Esophagus muscularis mucosa (tissue), 4 donors: ENCODE measurements around the gene TRAPPC12. TPM values are rescaled to one million over a fixed set of nuclear protein-coding genes. Genes with fewer than 3 reads are reported as not detected.

Experiments used
- DNase-seq: peaks from one replicate; pipeline ENCODE4 v3.0.0-alpha.2; 2017; ENCODE audit errors: extremely low spot score
- H3K27ac ChIP-seq, 4 donors: fragments of 200-600 bp; sonication (generic); replicated peaks in 1 of 4; 1 replicate in 3 of 4; 2 replicates in 1 of 4; pipeline ENCODE4 v1.5.1; 2016 to 2019; ENCODE audit warnings: mild to moderate bottlenecking in 1 of 4
- H3K27me3 ChIP-seq, 4 donors: fragments of 200-600 bp; sonication (generic); one replicate each; pipeline versions ENCODE4 v1.5.1 to v1.6.0; 2016 to 2019
- H3K36me3 ChIP-seq, 4 donors: fragments of 200-600 bp; sonication (generic); one replicate each; pipeline ENCODE4 v1.5.1; 2016 to 2019
- H3K4me1 ChIP-seq, 4 donors: fragments of 200-600 bp; sonication (generic); one replicate each; pipeline ENCODE4 v1.5.1; 2016 to 2019
- H3K4me3 ChIP-seq, 4 donors: fragments of 200-600 bp; sonication (generic); 1 replicate in 2 of 4; 2 replicates in 2 of 4; pipeline ENCODE4 v1.5.1; 2016 to 2019; ENCODE audit warnings: mild to moderate bottlenecking in 4 of 4, moderate library complexity in 1 of 4
- H3K9me3 ChIP-seq, 4 donors: fragments of 200-600 bp; sonication (generic); 1 replicate in 3 of 4; 2 replicates in 1 of 4; pipeline ENCODE4 v1.5.1; 2016 to 2019
- CTCF ChIP-seq, 3 experiments: fragments of 200-600 bp in 2 of 3; fragments of 450-650 bp in 1 of 3; sonication (generic) in 2 of 3; IDR thresholded peaks; one replicate each; pipeline ENCODE4 v1.5.1; 2017 to 2019; ENCODE audit warnings: antibody characterized with exemption in 3 of 3, mild to moderate bottlenecking in 2 of 3, moderate library complexity in 1 of 3
- EP300 ChIP-seq: sonication (generic); formaldehyde crosslinking; IDR thresholded peaks from one replicate; pipeline ENCODE4 v1.6.1; 2017; ENCODE audit warnings: antibody characterized with exemption
- POLR2A ChIP-seq: fragments of 450-650 bp; IDR thresholded peaks from one replicate; pipeline ENCODE4 v1.6.1; 2017; ENCODE audit warnings: antibody characterized with exemption, moderate library complexity, mild to moderate bottlenecking, low read depth
- POLR2AphosphoS5 ChIP-seq, 2 donors: sonication (generic); formaldehyde crosslinking; IDR thresholded peaks; one replicate each; pipeline ENCODE4 v1.6.1; 2017; ENCODE audit warnings: antibody characterized with exemption in 2 of 2
- WGBS: methylation state at CpG from one replicate; pipeline ENCODE4 v1.1.5; 2018; 5-methylcytosine and 5-hydroxymethylcytosine counted together
- intact Hi-C: fragments of 100-400 bp; cut with DNase I; formaldehyde crosslinking; loops from one replicate; pipeline ENCODE4 v1.15.1; 2023
- total RNA-seq, 4 donors: library from RNA; depleted of rRNA; stranded (reverse); fragments of >200 nt; gene quantifications; one replicate each; pipeline versions ENCODE4 v1.1.0 to v1.2.1, GENCODE V29; 2016

TRAPPC12 gene
- total RNA-seq, 4 donors from 2014 or later: 65.6 to 89.3 (median 72.6) TPM

GRCh38 chr2:3405307-3405706, 25.8 kb downstream of the TRAPPC12 start:
- H3K36me3 ChIP-seq: peaks cover 20 to 60% (median 28%) of the 10 kb centered on the region in 4 donors
- 84% methylated on average over 6 of the region's 6 CpGs for WGBS
- no peak overlapping the region for H3K4me3 ChIP-seq
- H3K9me3 ChIP-seq: no peaks in the 10 kb centered on the region
- no peak for DNase-seq
- no peak overlapping the region for H3K27ac ChIP-seq
- intact Hi-C loops: no loop called here
- peaks cover 11 to 33% (median 22%) of the 10 kb centered on the region in 4 donors for H3K4me1 ChIP-seq
- no peaks in the 10 kb centered on the region for H3K27me3 ChIP-seq
- TF ChIP-seq CTCF (IDR thresholded peaks at IDR 0.05): no peak

GRCh38 chr2:3405876-3406275, 26.4 kb downstream of the TRAPPC12 start:
- no peak overlapping the region for H3K4me3 ChIP-seq
- intact Hi-C loops: no loop called here

GRCh38 chr2:3406501-3406900, 27.0 kb downstream of the TRAPPC12 start:
- Histone ChIP-seq H3K36me3 (peaks cover 11 to 49% (median 22%) of the 10 kb centered on the region in 4 donors), H3K4me3 (no peak overlapping the region), H3K4me1 (peaks cover 8 to 29% (median 17%) of the 10 kb centered on the region in 4 donors), H3K9me3 (no peaks in the 10 kb centered on the region), H3K27ac (no peak overlapping the region), H3K27me3 (no peaks in the 10 kb centered on the region)
- no peak for TF ChIP-seq EP300
- intact Hi-C loops: no loop called here
- DNase-seq: peak; percentile 68
- WGBS: 73% methylated on average over 3 of the region's 3 CpGs

More at GRCh38 chr2:3405876-3406275, 26.4 kb downstream of the TRAPPC12 start:
- DNase-seq: peak; percentile 60
- no peaks in the 10 kb centered on the region for H3K27me3 ChIP-seq
- peaks cover 15 to 55% (median 25%) of the 10 kb centered on the region in 4 donors for H3K36me3 ChIP-seq
- no peaks in the 10 kb centered on the region for H3K9me3 ChIP-seq
- TF ChIP-seq CTCF (IDR thresholded peaks at IDR 0.05) (no peak), EP300 (no peak), POLR2A (no peak), POLR2AphosphoS5 (IDR thresholded peaks at IDR 0.05) (no peak)
- peaks cover 8 to 29% (median 18%) of the 10 kb centered on the region in 4 donors for H3K4me1 ChIP-seq
- 79% methylated on average over 7 of the region's 7 CpGs for WGBS
- no peak overlapping the region for H3K27ac ChIP-seq

GRCh38 chr2:3408781-3409180, 29.3 kb downstream of the TRAPPC12 start:
- H3K4me3 ChIP-seq: no peak overlapping the region
- intact Hi-C loops: no loop called here
- DNase-seq: no peak
- no peaks in the 10 kb centered on the region for H3K9me3 ChIP-seq
- TF ChIP-seq CTCF (IDR thresholded peaks at IDR 0.05) (no peak), EP300 (no peak), POLR2A (no peak), POLR2AphosphoS5 (IDR thresholded peaks at IDR 0.05) (no peak)
- H3K27me3 ChIP-seq: no peaks in the 10 kb centered on the region
- WGBS: 96% methylated on average over 13 of the region's 13 CpGs
- H3K36me3 ChIP-seq: peaks cover 0 to 32% (median 7%) of the 10 kb centered on the region in 4 donors
- no peak overlapping the region for H3K27ac ChIP-seq
- peaks cover 8 to 24% (median 13%) of the 10 kb centered on the region in 4 donors for H3K4me1 ChIP-seq

- TF ChIP-seq EP300: no peak
- no peak for TF ChIP-seq POLR2AphosphoS5 (IDR thresholded peaks at IDR 0.05)
- no peak for TF ChIP-seq CTCF (IDR thresholded peaks at IDR 0.05)
- no peak for TF ChIP-seq POLR2A
- no peak for DNase-seq
- Histone ChIP-seq H3K4me3 (no peak overlapping the region), H3K9me3 (no peaks in the 10 kb centered on the region), H3K36me3 (peaks cover 0 to 33% (median 8%) of the 10 kb centered on the region in 4 donors), H3K27me3 (no peaks in the 10 kb centered on the region), H3K27ac (no peak overlapping the region), H3K4me1 (peaks cover 0 to 15% (median 11%) of the 10 kb centered on the region in 4 donors)
- intact Hi-C loops: no loop called here
- 84% methylated on average over 12 of the region's 12 CpGs for WGBS
These were observed 30.2 kb downstream of the TRAPPC12 start for GRCh38 chr2:3409627-3410170.
